NCI-H1436 treated with DMSO at 0.1 percent for 48 hours (cell line): ENCODE data around the gene HHLA2.

Source experiments
- DNase-seq: peaks from one replicate; lab custom pipeline; 2025; lab: John Stamatoyannopoulos, UW

Gene HHLA2

DNA sequence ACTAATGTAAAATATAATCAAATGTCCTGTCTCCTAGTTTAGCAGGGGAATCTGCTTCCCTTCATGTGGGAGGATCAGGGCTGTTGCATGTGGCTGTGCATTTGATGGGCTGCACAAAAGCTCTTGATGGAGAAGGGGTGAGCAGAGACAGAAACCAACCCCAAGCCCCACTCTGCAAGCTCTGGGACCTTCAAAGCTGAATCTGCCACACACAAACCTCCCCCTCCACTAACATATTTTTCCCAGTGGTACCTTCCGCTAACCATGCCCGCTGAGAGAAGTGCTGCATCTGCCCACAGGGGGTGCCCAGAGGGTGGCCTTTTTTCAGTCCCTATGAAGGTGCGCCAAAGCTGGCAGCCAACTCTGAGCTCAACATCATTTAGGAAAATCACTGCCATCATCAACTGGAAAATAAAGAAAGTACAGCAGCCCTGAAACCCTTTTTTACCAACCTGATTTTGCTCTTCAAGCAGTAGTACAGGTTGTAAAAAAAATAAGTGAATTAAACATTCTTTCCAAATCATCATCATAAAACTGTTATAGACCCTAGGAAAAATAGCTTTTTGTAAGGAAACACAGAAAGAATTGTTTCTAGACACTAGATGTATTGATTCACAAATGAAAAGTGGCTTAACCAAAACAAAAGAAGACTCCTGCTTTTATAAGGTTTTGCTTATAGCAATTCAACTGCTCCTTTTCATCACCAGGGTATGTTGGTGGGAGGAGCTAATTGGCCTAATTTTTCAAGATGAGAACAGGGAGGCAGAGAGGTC is 97.0 kb downstream of the HHLA2 start:
- no peak for DNase-seq

DNA sequence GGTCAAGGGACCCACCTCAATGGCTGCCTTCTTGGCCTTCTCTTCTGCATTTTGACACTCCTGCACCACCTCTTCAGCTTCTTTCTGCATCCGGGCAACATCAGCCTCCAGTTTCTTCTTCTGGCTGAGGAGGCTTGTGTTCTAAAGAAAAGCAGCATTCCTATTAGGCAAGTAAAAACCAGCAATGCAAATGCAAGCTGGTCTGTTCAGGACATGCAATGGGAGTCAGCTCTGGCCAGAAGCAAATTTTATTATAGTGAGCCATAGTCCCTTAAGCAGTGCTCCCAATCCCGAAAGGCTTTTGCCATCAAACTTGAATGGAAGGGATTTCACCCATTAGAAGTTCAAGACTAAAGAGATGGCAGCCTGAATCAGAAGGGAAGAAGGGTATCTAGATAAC is 97.7 kb downstream of the HHLA2 start:
- no peak for DNase-seq

DNA sequence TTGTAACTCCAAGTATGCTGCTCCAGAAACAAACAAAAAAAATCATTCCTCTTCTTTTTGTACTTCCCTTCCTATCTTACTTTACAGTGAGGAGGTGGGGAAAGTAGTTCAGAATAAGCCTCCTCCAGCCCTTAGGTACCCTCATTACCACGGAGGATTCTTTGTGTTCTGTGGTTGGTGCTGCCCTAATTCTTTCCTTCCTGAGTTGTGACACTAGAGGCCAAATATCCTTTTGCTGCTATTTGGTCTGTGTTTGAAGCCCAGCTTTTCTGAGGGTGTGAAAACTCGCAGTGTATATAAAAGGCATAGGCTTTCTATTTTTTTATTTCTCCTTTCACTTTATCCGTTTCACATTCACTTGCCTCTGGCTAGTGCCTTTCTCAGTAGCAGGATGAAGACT is 98.2 kb downstream of the HHLA2 start:
- no peak for DNase-seq

DNA sequence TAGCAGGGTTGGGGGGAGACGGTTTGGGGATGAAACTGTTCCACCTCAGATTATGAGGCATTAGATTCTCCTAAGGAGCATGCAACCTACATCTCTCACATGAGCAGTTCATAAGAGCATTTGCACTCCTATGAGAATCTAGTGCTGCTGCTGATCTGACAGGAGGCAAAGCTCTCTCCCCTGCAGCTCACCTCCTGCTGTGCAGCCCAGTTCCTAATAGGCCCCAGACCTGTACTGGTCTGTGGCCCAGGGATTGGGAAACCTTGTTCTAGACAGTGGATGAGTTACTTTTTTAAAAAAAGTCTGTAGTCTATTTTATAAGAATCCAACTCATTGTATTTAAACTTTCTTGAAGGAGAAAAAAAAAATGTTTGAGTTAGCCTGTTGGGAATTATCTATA is 100.0 kb downstream of the HHLA2 start:
- DNase-seq, result no peak

DNA sequence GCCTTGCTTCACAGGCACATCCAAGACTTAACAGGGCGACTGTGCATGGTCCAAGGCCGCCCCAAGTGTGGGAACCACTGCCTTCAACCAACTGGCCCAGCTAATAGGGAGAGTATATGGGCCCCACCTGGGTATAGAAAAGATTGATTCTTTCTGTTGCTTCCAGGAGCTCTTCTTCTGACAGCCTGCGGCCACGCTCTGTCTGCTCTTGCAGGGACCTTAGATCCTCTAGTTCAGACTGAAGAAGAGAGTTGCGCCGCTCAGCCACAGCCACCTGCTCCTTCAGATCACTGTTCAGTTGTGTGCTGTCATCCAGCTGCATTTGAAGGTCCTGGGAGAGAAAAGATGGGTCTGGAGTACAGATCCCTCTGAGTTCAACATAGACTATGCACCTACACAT is 102.2 kb downstream of the HHLA2 start:
- DNase-seq, result no peak

DNA sequence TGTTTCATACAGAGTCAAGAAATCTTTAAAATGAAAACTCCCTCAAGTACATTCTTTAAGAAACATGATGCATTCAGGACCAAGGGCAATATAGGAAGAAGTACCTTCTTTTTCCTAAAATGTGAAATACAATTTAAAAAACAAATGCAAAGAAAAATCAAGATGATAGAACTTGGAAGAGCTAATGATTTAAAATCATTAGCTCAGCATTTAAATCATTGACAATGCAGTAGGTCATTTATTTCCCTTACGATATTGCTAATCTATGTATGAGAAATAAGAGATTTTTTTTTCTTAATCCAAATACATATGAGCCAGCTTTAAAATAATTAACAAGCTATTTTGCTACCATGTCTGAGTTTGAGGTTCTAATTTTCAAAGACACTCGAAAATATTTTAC is 105.5 kb downstream of the HHLA2 start:
- no peak for DNase-seq

DNA sequence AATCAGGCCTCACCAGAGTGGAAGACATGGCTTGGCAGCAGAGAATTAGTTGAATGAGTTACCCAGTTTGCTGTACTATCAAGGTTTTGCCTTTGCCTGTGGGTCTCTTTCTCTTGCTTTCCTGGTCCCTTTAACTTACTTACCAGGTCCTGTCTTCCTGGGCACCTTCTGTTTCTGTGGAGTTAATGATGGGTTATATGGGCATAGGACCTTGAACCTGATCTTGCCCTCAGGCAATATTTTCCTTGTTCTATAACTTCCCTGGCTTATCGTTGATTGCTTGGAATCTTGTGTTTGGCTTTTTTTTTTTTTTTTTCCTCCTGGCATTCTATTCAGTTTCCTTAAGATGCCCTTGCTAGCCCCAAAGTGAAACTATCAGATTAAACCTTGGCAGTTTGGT is 106.8 kb downstream of the HHLA2 start:
- no peak for DNase-seq

DNA sequence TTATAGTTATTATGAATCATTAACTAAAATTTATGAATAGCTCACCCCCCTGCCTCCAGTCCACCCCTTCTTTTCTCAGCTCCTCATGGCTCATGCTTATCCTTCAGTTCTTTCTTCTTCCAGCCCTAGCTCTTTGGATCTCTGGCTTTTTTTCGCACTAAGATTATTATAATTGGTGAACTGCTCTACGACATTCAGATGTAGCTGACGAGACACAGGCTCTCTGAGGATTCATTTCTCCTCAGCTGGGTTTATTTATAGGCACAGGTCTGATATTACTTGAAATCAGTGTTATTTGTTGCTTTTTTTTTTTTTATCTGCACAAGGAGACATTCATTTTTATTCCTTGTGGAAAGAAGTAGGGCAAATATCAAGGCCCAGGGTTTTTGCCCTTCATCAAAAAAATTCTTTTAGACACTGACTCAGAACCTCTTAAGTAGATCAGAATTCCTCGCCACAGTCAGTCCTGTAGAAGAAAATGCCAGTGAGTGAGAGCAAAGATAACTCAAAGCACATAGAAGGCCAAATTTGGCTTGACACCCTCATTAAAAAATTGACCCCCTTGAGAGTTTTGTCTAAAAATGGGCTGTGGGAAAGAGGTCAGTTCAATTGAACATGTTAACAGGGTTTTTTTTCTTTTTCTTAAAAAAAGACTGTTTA is 107.5 kb downstream of the HHLA2 start:
- no peak for DNase-seq

DNA sequence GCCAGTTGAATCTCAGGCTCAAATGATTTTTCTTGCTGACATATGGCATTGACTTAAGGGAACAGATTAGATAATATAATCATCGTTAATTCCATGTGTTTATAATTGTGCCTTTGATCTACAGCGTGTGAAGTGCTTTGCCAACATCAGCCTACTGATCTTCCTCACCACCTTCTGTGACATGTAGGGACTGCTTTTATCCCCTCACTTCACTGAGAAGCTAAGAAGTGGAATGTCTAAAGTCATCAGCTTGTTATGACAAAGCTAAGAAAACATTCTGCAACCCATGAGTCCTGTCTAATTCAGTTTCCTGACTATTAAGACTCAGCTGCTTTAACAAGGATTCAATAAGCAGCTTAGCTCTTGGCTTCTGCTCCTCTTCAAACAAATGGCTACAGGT is 108.0 kb downstream of the HHLA2 start:
- DNase-seq, result no peak

DNA sequence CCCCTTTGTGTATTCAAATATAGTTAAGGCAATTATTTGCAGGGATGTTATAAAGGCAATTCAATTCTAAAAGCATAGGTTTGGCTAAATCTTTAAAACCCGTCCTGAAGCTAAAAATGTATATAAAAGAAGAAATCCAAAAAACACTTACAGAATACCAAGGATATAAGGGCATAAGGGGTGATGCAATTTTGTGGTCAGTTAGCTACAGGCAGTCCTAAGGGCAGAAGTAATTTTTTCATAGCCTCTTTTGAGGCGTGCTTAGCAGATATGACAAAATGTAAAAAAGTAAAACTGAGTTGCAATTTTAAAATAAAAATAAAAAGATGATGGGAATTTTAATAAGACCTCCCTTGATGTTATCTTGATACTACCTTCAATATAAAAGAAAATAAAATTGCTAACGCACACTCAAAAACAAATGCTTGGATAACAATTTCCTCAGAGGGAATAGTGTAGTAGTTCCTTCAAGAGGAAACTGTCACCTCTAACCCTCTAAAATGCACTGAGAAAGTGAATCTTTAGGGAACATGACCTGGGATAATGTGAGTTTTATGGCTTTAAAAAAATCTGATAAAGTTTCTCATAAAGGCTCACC is 109.8 kb downstream of the HHLA2 start:
- DNase-seq, result no peak

DNA sequence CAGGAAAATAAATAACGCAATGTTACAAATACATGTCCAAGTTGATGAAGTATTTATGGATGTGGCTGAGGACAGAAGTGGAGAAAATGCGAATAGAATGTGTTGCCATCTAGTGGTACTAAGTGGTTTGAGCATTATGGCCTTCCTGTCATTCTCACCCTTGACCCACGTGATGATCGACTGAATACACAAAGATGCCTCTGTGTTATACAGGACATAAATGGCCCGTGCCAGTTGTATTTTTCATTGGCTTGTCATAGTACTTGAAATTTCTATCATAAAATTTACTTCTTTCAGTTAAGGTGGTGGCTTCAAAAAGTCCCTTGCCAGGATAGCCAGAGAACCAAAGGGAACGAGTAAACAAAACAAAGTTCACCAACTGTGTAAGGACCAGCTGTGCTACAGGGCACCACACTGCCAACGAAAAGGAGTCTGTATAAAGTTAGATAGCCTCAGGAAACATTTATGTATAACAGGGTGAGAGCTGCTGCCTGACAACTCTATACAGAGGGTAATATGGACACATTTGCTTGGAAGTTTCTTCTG is 110.4 kb downstream of the HHLA2 start:
- DNase-seq, result peak; percentile 80

DNA sequence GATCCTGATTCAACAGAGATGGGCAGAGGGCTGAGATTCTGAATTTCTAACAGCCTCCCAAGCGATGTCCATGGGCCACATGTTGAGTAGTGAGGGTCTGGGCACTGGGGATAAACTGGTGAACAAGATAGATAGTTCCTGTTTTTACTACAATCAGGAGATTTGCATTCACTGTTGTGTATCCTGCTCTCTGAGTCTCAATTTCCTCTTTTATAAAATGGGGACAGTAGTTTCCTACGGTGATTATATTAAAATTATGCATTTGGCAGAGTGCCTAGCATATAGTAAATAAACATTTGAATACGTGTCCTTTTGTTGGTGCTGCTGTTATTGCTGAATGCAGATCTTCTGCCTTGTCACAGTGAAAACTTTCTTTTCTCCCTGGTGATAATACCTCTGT is 111.5 kb downstream of the HHLA2 start:
- no peak for DNase-seq

DNA sequence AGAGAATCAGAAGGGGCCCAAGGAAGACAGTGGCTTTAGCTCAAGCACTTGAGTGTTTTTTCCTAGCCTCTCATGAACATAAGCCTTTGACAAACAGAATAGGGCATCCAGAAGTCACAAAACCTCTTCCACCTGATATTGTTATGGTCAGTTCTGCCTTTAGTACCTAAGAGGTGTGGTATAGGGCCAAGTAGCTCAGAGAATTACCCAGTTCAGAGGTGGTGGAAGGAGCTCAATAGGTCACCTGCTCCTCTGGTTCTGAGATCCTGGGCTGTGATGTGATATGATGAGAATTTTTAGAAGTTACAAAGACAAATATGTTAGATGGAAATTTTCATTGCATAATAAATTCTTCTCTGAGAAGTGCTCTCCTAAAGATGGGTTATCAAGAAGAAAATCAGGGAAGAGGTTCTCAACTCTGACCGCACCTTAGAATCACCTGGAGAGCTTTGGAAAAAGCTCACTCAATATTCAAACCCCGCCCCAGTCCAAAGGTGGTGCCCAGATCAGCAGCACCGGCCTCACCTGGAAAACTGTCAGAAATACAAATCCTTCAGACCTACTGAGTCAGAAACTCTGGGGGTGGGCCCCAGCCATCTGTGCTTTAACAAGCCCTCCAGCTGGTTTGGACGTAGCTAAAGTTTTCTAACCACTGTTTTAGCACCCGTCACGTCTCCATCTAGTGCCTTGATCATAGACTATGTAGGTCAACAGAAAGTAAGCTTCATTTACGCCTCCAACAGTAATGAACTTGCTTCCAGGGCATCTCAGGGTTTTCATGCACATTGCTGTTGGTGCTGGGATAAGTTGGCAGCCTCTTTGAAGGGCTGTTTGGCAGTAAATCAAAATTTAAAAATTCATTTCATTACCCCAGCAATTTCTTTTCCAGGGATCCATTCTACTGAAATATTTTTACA is 112.8 kb downstream of the HHLA2 start:
- DNase-seq, result no peak

DNA sequence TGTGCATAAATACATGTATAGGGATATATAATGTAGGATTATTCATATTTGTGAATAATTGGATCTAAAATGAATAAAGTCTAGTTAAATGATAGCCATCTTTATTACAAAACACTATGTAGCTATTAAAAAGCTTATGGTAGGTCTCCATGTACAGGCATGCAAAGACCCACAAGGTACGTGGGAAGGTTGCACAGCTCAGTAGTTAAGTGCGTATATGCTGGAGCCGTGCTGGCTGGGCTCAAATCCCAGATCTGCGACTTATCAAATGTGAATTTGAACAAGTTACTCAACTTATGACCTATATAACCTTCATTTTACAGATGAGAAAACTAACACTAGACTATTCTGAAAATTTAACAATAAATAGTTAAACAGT is 113.4 kb downstream of the HHLA2 start:
- no peak for DNase-seq

DNA sequence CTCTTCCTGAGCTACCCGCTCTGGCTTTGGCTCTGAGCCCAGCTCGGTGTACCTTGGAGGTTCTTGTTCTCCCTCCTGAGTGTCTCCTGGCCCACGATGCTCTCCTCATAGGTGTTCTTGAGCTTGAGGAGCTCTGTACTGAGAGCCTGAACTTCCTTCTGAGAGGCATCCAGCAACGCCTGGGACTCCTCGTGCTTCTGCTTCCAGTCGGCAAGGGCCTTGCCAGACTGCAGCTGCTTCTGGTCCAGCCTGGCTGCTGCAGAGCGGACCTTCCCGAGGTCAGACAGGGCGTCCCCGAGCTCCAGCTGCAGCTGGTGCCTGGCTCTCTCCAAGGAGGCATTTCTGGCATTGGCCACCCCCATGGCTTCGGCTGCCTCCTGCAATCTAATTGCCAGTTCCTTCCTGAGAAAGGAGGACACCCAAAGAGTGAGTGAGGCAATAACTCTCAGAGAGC is 114.2 kb downstream of the HHLA2 start:
- DNase-seq, result no peak

DNA sequence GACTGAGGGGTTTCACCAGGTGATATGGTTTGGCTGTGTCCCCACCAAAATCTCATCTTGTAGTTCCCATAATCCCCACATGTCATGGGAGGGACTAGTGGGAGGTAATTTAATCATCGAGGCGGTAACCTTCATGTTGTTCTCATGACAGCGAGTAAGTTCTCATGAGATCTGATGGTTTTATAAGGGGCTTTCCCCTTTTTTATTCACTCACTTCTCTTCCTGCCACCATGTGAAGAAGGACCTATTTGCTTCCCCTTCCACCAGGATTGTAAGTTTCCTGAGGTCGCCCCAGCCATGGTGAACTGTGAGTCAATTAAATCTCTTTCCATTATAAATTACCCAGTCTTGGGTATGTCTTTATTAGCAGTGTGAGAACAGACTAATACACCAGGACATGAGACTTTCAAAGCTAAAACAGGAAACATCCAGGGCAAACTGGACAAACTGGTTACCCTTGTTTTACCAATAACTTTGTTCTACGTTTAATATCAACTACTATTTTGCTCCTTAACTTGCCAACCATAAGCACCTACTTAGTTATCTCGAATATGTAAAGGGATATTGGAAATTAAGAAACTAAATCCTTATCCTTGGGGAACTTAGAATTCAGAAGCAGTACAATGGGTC is 115.9 kb downstream of the HHLA2 start:
- DNase-seq, result no peak

DNA sequence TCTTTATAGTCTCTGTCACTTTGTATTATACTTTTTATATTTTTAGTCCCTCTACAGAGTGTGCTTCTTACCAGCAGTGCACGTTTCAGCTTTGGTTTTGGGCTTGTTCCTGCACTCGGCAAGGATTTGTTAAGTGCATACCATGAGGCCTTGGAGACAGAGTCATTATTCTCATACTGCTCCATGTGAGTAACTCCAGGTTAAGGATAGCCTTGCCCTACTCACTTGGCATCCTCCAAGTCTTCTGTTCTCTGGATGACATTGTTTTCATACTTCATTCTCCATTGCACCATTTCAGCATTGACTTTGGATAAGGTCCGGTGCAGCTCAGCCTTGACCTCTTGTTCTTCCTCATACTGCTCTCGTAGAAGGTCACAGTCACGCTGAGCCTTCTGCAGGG is 117.7 kb downstream of the HHLA2 start:
- no peak for DNase-seq

DNA sequence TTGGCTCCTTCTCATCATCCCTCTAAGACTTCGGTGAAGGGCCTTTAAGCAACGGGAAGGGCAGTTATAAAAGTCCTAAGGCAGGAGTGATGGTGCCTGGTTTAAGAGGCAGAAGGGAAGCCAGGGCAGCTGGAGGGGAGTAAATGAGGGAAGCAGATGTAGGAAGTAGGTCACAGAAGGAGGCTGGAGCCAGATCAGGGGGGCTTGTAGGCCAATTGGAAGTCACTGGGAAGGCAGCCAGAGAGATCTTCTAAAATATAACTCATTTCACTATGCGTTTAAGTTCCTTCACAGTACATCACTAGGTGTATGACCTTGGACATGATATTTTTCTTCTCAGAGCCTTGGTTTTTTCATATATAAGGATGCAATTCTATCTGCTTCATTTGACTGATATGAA is 119.3 kb downstream of the HHLA2 start:
- no peak for DNase-seq

DNA sequence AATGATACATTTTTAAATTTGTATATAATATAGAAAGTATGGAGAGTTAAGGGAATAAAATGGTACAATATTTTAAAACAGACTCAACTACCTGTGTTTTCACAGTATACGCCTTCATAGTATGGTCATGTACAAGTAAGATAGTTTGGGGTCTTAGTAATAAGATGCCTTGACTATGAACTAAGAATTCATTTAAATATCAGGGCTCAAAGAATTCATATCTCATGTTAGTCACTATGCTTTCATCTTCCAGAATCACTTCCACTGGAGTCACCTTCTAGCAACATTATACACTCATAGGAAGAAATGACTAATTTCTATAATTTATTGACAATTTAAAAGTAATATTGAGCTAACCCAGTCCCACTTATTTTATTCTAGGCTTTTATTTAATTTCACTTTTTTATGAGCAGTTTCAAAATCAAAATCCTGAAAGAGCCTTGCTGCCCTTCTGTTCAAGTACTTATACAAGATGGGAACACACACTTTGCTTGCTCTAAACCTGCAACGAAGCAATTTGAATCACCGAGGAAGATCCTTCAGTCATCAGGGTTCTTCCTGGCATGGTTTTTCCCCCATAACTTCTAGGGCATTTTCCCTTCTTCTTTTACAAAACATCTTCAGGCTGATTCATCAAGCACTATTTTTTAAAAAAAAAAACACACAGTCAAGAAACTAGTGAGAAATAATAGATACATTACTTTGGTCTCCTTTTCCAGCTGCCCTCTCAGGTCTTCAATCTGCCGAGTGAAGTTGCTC is 119.9 kb downstream of the HHLA2 start:
- no peak for DNase-seq

DNA sequence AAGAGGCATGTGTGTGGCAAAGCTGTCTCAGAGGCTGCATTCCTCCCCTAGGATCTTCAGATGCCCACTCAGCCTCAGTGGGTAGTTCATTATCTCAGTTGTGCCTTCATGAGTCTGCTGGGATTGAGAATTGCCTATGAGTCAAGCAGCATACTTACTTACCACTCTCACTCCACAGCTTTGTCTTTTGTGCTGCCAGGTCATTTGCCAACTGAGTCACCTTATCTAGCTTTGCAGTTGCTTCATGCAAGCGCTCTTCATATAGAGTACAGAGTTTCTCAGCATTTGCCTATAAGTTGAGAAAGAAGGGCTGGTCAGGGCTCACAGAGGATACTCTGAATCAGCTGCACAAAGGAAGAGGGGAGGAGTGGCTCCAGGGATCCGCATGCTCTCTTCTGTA is 124.6 kb downstream of the HHLA2 start:
- DNase-seq, result no peak
